Stimulated activated CD8-positive, alpha-beta memory T cell treated with anti-CD3 and anti-CD28 coated beads, Interleukin-7, amount 100 ng/mL, for 24 hours (primary cell): ENCODE data around the gene POLR3H.

Source experiments
- DNase-seq: peaks from one replicate; pipeline ENCODE4 v3.0.0-alpha.2; 2020; ENCODE audit warnings: low read depth

Gene POLR3H

GRCh38 chr22:41516462-41516861, 27.8 kb downstream of the POLR3H start:
- no peak for DNase-seq

GRCh38 chr22:41513391-41513790, 30.9 kb downstream of the POLR3H start:
- no peak for DNase-seq

GRCh38 chr22:41512421-41513194, 31.7 kb downstream of the POLR3H start:
- no peak for DNase-seq

GRCh38 chr22:41511521-41511968, 32.7 kb downstream of the POLR3H start:
- no peak for DNase-seq

- no peak for DNase-seq
Measured at GRCh38 chr22:41508770-41509170, 35.5 kb downstream of the POLR3H start.

GRCh38 chr22:41507330-41508063, 36.8 kb downstream of the POLR3H start:
- no peak for DNase-seq

- no peak for DNase-seq
Measured at GRCh38 chr22:41505511-41506220, 38.6 kb downstream of the POLR3H start.

- DNase-seq = no peak
Measured at GRCh38 chr22:41504816-41505215, 39.5 kb downstream of the POLR3H start.

- DNase-seq = no peak
Measured at GRCh38 chr22:41504397-41504796, 39.9 kb downstream of the POLR3H start.

GRCh38 chr22:41501209-41501608, 43.1 kb downstream of the POLR3H start:
- no peak for DNase-seq

GRCh38 chr22:41500303-41500702, 44.0 kb downstream of the POLR3H start:
- no peak for DNase-seq

GRCh38 chr22:41499624-41500280, 44.5 kb downstream of the POLR3H start:
- DNase-seq = no peak

GRCh38 chr22:41498303-41498835, 45.9 kb downstream of the POLR3H start:
- DNase-seq = no peak

- no peak for DNase-seq
Measured at GRCh38 chr22:41491374-41492100, 52.7 kb downstream of the POLR3H start.

GRCh38 chr22:41488596-41489385, 55.5 kb downstream of the POLR3H start:
- no peak for DNase-seq

GRCh38 chr22:41488076-41488475, 56.2 kb downstream of the POLR3H start:
- DNase-seq = no peak

GRCh38 chr22:41487037-41487935, 57.0 kb downstream of the POLR3H start:
- DNase-seq = no peak

- DNase-seq = no peak
Measured at GRCh38 chr22:41485033-41485432, 59.2 kb downstream of the POLR3H start.

- DNase-seq = no peak
Measured at GRCh38 chr22:41482319-41482935, 61.8 kb downstream of the POLR3H start.
